C1 segment of cervical spinal cord (tissue), 14 donors: ENCODE results near the gene NEAT1.

Source experiments
- DNase-seq, 14 donors: peaks; one replicate each; lab custom pipeline; 2025; lab: John Stamatoyannopoulos, UW

The NEAT1 gene

GRCh38 chr11:65421794-65422632, 585 bp upstream of the NEAT1 start:
- DNase-seq, result peak; percentile 87 to 99 (median 94)

DNA sequence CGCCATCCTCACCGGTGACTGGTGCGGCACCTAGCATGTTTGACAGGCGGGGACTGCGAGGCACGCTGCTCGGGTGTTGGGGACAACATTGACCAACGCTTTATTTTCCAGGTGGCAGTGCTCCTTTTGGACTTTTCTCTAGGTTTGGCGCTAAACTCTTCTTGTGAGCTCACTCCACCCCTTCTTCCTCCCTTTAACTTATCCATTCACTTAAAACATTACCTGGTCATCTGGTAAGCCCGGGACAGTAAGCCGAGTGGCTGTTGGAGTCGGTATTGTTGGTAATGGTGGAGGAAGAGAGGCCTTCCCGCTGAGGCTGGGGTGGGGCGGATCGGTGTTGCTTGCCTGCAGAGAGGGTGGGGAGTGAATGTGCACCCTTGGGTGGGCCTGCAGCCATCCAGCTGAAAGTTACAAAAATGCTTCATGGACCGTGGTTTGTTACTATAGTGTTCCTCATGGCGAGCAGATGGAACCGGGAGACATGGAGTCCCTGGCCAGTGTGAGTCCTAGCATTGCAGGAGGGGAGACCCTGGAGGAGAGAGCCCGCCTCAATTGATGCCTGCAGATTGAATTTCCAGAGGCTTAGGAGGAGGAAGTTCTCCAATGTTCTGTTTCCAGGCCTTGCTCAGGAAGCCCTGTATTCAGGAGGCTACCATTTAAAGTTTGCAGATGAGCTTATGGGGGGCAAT, 1.1 kb downstream of the NEAT1 start:
- DNase-seq, result peak in 4 of 14 donors; percentile 42 to 74 (median 58)

DNA sequence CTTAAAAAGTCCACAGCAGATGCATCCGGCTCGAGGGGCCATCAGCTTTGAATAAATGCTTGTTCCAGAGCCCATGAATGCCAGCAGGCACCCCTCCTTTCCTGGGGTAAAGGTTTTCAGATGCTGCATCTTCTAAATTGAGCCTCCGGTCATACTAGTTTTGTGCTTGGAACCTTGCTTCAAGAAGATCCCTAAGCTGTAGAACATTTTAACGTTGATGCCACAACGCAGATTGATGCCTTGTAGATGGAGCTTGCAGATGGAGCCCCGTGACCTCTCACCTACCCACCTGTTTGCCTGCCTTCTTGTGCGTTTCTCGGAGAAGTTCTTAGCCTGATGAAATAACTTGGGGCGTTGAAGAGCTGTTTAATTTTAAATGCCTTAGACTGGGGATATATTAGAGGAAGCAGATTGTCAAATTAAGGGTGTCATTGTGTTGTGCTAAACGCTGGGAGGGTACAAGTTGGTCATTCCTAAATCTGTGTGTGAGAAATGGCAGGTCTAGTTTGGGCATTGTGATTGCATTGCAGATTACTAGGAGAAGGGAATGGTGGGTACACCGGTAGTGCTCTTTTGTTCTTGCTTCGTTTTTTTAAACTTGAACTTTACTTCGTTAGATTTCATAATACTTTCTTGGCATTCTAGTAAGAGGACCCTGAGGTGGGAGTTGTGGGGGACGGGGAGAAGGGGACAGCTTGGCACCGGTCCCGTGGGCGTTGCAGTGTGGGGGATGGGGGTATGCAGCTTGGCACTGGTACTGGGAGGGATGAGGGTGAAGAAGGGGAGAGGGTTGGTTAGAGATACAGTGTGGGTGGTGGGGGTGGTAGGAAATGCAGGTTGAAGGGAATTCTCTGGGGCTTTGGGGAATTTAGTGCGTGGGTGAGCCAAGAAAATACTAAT, 1.9 kb downstream of the NEAT1 start:
- DNase-seq, result peak in 6 of 14 donors; percentile 28 to 73 (median 42)

DNA sequence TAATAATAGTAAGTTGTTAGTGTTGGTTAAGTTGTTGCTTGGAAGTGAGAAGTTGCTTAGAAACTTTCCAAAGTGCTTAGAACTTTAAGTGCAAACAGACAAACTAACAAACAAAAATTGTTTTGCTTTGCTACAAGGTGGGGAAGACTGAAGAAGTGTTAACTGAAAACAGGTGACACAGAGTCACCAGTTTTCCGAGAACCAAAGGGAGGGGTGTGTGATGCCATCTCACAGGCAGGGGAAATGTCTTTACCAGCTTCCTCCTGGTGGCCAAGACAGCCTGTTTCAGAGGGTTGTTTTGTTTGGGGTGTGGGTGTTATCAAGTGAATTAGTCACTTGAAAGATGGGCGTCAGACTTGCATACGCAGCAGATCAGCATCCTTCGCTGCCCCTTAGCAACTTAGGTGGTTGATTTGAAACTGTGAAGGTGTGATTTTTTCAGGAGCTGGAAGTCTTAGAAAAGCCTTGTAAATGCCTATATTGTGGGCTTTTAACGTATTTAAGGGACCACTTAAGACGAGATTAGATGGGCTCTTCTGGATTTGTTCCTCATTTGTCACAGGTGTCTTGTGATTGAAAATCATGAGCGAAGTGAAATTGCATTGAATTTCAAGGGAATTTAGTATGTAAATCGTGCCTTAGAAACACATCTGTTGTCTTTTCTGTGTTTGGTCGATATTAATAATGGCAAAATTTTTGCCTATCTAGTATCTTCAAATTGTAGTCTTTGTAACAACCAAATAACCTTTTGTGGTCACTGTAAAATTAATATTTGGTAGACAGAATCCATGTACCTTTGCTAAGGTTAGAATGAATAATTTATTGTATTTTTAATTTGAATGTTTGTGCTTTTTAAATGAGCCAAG, 2.7 kb downstream of the NEAT1 start:
- DNase-seq, result peak in 3 of 14 donors; percentile 27 to 72 (median 40)

DNA sequence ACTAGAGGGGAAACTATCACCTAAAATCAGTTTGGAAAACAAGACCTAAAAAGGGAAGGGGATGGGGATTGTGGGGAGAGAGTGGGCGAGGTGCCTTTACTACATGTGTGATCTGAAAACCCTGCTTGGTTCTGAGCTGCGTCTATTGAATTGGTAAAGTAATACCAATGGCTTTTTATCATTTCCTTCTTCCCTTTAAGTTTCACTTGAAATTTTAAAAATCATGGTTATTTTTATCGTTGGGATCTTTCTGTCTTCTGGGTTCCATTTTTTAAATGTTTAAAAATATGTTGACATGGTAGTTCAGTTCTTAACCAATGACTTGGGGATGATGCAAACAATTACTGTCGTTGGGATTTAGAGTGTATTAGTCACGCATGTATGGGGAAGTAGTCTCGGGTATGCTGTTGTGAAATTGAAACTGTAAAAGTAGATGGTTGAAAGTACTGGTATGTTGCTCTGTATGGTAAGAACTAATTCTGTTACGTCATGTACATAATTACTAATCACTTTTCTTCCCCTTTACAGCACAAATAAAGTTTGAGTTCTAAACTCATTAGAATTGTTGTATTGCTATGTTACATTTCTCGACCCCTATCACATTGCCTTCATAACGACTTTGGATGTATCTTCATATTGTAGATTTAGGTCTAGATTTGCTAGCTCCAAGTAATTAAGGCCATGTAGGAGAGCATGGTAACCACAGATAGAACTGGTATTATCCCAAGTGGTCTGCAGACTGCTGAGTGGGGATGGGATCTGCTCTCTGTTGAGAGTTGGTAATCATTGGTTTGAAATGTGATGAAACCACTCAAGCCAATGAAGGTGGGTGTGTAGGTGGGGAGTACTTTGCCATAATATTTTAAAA, 3.6 kb downstream of the NEAT1 start:
- peak in 1 of 14 donors; percentile 64 for DNase-seq

DNA sequence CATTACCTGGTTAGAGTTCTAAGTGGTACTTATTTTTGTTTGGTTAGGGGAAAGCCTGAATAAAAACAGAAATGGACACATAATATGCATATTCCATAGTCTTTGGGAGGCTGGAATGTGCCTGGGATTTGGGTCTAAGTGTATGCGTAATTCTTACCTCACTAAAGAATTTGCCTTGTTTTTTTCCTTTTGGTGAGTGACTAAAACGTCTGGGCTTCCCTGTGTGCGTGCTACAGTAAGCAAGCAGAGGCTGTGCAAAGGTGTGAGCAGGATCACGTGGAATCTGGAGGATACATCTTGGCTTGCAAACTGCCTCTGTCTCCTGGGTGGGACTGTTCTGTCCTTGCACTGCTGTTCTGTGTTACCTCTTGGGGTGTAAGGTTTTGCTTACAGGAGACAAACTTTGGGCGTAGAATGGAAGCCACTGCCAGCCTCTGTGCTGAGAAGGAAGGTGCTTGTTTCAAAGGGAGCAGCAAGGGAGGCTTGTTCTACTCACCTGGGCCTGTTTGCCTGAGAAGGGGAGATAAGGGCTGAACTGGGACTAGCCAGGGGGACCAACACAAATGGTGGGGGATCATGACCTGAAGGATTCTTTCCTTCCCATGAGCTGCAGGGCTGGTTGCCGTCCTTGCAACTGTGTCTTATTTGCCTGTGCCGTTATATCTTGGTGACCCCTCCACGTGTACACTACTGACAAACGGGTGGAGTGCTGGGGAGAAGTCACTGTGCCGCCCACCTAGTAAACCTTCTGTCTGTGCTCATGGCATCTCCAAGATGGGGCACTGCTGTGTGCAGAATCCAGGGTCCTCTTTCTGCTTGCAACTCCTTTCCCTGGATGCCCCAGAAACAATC, 4.5 kb downstream of the NEAT1 start:
- DNase-seq, result peak in 10 of 14 donors; percentile 35 to 89 (median 66)

GRCh38 chr11:65427691-65428577, 5.3 kb downstream of the NEAT1 start:
- peak in 7 of 14 donors; percentile 33 to 61 (median 53) for DNase-seq

GRCh38 chr11:65428578-65429067, 6.0 kb downstream of the NEAT1 start:
- no peak for DNase-seq

GRCh38 chr11:65429068-65429681, 6.6 kb downstream of the NEAT1 start:
- peak in 4 of 14 donors; percentile 26 to 55 (median 36) for DNase-seq

DNA sequence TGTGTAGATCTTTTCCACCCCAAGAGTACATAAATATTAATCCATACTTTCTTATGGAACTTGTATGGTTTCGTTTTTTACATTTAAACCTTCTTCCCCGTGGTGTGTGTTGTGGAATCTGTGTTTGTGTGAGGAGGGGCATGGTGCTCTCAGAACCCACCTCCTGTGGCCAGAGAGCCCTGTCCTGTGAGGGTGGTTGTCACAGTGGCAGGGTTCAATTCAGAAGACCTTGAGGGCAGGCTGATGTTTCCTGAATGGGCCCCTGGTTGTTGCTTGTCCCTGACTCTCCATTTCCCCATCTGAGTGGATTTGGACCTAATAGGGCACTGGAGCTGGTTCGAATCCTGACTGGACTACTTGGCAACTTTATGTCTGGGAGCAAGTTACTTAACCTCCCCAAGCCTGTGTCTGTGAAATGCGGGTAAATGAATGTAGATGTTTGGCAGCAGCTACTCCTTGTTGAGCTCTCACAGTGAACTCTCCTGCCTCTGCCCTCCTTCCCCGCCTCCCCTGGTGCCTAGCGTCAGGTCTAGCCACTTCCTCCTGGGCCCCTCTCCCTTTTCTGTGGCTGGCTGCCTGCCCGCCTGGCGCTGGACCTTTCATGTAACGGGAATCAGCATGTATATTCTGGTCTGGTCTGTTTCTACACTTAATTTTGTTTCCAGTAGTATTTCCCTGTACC, 7.3 kb downstream of the NEAT1 start:
- peak in 11 of 14 donors; percentile 43 to 78 (median 66) for DNase-seq

- DNase-seq, result peak in 1 of 14 donors; percentile 46
Measured at GRCh38 chr11:65430406-65431217, 8.0 kb downstream of the NEAT1 start.

DNA sequence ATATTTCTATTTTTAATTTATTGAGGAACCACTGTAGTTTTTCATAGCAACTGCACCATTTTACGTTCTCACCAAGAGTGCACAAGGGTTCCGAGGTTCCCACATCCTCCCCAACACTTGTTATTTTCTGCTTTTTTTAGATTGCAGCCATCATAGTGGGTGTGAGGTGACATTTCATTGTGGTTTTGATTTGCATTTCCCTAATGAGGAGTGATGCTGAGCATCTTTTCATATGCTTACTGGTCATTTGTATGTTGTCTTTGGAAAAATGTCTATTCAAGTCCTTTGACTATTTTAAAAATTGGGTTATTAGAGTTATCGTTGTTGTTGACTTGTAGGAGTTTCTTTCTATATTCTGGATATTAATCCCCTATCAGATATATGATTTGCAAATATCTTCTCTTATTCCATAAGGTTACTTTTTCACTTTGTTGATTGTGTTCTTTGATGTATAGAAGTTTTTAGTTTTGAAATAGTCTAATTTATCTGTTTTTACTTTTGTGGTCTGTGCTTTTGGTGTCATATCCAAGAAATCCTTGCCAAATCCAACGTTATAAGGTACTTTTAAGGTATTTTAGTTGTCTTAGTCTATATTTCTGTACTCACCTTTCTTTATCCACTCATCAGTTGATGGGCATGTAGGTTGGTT, 9.0 kb downstream of the NEAT1 start:
- DNase-seq, result no peak

DNA sequence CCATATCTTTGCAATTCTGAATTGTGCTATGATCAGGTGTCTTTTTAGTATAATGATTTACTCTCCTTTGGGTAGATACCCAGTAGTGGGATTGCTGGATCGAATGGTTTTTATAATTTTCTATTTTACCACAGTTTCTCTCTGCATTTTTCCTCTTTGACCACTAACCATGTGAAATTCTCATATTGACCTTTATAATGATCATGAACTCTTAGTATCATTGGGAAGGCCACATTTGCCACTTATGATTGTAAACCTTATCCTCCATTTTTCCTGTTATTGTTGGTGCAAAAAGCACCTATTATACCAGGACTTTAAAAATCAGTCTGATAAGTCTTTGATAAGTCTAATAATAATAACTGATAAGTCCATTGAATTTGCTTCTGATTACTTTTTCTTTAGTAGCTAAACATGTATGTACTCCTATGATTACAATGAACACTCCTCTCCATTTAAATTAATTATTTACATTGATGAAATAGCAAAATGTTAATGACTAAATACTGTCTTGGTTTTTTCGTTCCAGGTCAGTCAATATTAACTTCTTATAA, 9.6 kb downstream of the NEAT1 start:
- no peak for DNase-seq

GRCh38 chr11:65432686-65433582, 10.3 kb downstream of the NEAT1 start:
- peak in 1 of 14 donors; percentile 36 for DNase-seq
